HG02623 (cell line): ENCODE results near the gene CNGB1.
"Not testable (repeated sequence)": the region's sequence is repeated elsewhere in the genome, so short reads cannot be mapped to it uniquely, and the experiment has no call there.

Experiments
- ATAC-seq: cut with Tn5 transposase; IDR thresholded peaks from one replicate; pipeline ENCODE4 v1.9.1; 2021; ENCODE audit warnings: moderate library complexity; ENCODE audit not compliant: unreplicated experiment

The CNGB1 gene

DNA sequence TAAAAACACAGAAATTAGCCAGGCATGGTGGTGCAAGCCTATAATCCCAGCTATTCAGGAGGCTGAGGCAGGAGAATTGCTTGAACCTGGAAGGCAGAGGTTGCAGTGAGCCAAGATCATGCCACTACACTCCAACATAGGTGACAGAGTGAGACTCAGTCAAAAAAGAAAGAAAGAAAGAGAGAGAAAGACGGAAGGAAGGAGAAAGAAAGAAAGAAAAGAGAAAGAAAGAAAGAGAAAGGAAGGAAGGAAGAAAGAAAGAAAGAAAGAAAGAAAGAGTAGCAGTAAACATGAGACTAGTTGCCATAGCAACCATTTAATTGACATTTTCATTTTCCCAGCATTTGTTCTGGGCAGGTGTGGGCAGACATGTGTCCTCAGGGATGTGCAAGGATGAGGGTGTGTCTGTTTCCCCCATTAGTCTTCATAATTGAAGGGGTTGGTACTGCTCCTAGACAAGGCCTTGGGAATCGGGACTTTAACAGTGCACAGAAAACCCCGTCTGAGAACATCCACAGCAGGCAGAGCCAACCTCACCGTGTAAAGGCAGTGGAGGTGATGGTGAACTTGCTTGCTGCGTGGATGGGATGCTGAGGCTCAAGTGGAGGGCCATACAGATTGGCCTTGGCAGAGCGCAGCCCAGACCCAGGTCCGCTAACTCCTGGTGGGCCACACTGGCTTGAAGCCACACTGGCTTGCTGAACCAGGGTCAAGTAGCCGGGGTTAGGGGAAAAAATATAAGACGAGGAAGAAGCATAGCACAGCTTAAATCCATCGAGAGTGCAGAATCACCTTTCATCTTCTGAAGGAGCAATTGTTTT, 133.4 kb downstream of the CNGB1 start:
- no peak for ATAC-seq

DNA sequence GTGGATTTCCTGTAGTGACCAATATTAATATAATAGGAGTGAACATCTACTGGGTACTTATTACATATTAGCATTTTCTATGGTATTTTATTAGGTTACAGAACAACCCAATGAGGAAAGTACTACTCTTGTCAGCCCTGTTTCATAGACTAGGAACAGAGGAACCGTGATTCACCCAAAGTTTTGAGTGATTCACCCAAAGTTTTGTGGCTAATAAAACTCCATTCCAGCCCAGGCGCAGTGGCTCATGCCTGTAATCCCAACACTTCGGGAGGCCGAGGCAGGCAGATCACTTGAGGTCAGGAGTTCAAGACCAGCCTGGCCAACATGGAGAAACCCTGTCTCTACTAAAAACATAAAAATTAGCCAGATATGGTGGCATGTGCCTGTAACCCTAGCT, 135.5 kb downstream of the CNGB1 start:
- not testable (repeated sequence) for ATAC-seq

DNA sequence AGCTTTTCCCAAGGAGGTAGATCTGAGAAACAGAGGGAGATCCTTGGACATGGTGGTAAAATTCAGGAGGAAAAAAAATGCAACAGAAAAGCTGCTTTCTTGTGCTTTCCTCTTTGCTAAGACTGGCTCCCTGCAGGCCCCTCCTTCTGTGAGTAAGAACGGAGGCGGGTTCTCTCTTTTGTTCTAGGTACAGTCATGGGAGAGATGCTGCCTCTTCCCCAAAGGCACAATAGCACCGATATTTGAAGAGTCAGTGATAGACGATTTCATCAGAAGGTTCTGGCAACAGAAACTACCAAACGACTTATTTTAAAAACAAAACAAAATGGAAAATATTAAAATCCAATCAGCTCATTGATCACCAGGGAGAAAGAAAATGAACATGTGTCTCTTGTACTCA, 136.0 kb downstream of the CNGB1 start:
- no peak for ATAC-seq
